HG02571 (cell line): ENCODE data around the gene PDRG1.

ENCODE experiments used
- ATAC-seq: cut with Tn5 transposase; IDR thresholded peaks from one replicate; pipeline ENCODE4 v1.9.1; 2021; ENCODE audit warnings: mild to moderate bottlenecking, moderate library complexity; ENCODE audit not compliant: unreplicated experiment

Gene PDRG1

GRCh38 chr20:31951530-31952453 lies at the start of gene PDRG1:
PDRG1 (minus strand) TSS chr20:31952046; CDS start chr20:31951961, 85 bp downstream.
- peak; percentile 86 for ATAC-seq

GRCh38 chr20:31998246-31998645 lies 46.4 kb upstream of the PDRG1 start:
- no peak for ATAC-seq

GRCh38 chr20:31996996-31997395 lies 45.1 kb upstream of the PDRG1 start:
- ATAC-seq: no peak

- no peak for ATAC-seq
Observed at GRCh38 chr20:31992086-31992485, 40.2 kb upstream of the PDRG1 start.

GRCh38 chr20:31991339-31991705 lies 39.5 kb upstream of the PDRG1 start:
- no peak for ATAC-seq

GRCh38 chr20:31990641-31991338 lies 38.9 kb upstream of the PDRG1 start:
- ATAC-seq: no peak

- ATAC-seq: no peak
Observed at GRCh38 chr20:31989030-31989645, 37.3 kb upstream of the PDRG1 start.

- no peak for ATAC-seq
Observed at GRCh38 chr20:31988430-31989015, 36.7 kb upstream of the PDRG1 start.

GRCh38 chr20:31987744-31988143 lies 35.9 kb upstream of the PDRG1 start:
- ATAC-seq: no peak

GRCh38 chr20:31984981-31985471 lies 33.2 kb upstream of the PDRG1 start:
- no peak for ATAC-seq

GRCh38 chr20:31981784-31982183 lies 29.9 kb upstream of the PDRG1 start:
- no peak for ATAC-seq

- ATAC-seq: no peak
Observed at GRCh38 chr20:31979713-31980426, 28.0 kb upstream of the PDRG1 start.

- no peak for ATAC-seq
Observed at GRCh38 chr20:31977080-31977479, 25.2 kb upstream of the PDRG1 start.

- no peak for ATAC-seq
Observed at GRCh38 chr20:31975874-31976273, 24.0 kb upstream of the PDRG1 start.

- ATAC-seq: no peak
Observed at GRCh38 chr20:31974951-31975487, 23.2 kb upstream of the PDRG1 start.

- no peak for ATAC-seq
Observed at GRCh38 chr20:31974296-31974695, 22.4 kb upstream of the PDRG1 start.

- ATAC-seq: no peak
Observed at GRCh38 chr20:31972471-31973021, 20.7 kb upstream of the PDRG1 start.

GRCh38 chr20:31969991-31970390 lies 18.1 kb upstream of the PDRG1 start:
- no peak for ATAC-seq

GRCh38 chr20:31968291-31969126 lies 16.7 kb upstream of the PDRG1 start:
- ATAC-seq: no peak
